GM19035 (cell line): Measurements from ENCODE around the gene SLC36A2.
"Not testable (repeated sequence)": the region's sequence is repeated elsewhere in the genome, so short reads cannot be mapped to it uniquely, and the experiment has no call there.

Experiments
- ATAC-seq: cut with Tn5 transposase; IDR thresholded peaks from one replicate; pipeline ENCODE4 v1.9.1; 2021; ENCODE audit not compliant: unreplicated experiment

Gene SLC36A2

DNA sequence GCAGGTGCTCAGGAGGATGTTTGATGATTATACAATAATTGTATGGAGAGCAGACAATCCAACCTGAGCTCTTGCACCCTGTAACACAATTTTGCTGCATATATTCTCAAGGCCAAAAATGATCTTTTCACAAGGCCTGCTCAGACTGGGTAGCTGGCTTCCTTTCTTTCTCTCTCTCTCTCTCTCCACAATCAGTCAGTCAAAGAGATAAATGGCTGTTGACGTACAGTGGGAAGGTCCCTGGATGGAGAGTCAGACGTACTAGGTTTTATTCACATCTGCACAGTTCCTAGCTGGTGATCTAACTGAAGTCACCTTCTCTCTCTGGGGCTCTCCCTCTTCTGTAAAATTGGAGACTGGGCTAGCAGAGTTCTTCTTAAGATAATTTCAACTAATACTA lies 19.8 kb downstream of the SLC36A2 start:
- no peak for ATAC-seq

DNA sequence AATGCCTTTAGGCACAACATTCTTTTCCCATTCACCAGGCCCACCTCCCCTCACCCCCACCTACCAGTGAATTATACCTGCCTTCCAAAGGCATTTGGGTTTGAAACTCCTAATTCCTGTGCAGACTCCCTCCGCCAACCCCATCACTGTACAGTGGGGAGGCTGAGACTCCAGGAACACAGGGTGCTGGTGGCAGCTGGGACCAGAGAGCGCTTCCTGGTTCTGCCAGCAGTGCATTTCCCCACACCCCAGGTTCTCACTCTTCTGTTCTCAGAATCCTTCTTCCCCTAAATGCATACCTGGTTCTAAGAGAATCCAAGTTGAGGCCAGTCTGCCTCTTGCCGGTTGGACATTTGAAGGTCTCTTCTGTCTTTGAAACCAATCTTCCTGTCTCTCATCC lies 21.1 kb downstream of the SLC36A2 start:
- ATAC-seq: no peak

DNA sequence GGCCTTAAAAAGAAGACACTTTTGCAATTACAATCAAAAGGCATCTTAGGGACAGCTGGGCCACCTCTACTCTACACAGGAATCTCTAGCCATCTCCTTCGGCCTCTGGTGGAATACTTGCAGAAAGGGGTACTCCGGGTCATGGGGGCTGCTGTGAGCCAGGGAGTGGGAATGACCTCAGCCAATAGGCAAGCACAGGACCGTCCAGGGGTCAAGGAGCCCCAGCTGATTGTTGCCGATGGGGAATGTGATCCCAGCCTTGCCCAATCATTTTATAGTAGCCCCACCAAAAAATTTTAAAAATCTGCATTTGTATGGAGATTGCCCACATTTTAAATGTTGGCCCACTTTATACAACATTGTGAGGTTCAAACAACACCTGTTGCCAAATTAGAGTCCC lies 26.9 kb downstream of the SLC36A2 start:
- no peak for ATAC-seq

DNA sequence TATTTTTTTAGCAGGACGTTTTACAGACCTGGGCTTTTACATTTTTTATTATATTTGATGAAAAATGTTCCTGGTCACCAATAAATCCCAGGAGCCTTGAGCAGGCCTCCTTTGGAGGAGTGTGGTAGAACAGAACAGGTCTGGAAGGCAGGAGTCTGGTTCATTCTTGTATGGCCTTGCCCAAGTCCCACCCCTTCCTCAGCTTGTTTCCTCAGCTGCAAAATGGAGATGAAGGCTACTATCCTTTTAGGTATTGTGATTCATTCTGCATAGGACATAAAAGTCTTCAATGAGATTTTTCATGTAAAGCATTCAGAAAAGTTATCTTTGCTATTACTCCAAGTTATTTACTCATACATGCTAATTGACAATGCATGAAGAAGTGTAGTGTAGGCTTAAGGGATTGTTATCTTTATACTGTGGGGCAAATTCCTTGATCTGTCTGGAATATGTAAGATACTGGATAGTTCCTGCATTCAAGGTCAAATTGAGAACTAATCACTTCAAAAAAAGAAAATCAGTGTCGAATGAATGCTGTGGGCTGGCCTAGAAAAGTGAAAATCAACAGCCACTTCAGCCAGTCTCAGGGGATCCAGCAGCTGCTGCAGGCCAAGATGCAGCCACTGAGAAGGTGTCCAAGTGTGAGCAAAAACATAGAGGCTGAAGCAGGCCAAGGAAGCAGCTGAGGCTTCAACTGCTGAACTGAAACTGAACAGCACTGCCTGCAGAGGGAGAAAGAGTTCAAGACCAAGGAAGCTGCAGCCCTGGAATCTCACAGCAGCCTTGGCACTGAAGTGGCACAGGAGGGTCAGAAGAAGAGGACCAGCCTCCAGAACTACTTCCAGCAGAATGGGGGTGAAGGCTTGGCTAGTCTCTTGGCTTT lies 28.3 kb downstream of the SLC36A2 start:
- ATAC-seq: no peak

DNA sequence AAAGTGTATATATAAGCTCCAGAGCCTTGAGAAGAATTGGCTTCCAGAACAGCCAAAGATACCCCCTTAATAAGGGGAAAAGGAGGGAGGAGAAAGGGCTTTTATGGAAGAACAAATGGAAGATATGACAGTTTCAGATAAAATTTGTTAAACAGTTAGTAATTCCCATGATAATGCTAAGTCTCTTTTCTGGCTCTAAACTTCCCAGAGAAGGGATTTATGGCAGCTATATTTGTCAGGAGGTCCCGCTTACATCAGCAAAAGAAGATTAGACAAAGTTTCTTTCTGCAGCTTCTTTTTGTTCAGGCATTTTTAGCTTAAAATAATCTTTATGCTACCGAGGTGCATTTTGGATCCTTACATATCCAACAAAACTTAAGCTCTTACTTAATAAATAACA lies 29.5 kb downstream of the SLC36A2 start:
- no peak for ATAC-seq

DNA sequence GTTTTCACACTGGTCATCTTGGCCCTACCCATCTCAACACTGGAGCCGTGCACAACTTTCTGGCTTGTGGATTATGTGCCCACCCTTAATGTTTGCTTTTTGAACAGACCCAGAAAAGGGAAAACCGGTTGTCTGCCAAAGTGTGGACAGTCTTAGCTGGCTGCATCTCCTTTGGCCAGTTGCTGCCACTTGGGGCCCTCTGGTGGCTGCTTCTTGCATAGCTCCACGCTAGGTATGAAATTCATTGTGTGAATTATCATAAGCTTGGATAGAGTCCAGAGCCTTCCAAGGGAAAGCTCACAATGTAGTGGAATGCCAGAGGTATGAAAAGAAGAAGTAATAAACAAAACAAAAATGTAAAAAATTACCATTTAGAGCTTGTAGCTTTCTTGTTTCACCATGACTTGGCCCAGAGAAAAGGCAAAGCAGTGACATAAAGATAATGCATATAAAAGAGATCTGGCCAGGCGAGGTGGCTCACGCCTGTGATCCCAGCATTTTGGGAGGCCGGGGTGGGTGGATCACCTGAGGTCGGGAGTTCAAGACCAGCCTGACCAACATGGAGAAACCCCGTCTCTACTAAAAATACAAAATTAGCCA lies 31.3 kb downstream of the SLC36A2 start:
- ATAC-seq: peak; percentile 77

DNA sequence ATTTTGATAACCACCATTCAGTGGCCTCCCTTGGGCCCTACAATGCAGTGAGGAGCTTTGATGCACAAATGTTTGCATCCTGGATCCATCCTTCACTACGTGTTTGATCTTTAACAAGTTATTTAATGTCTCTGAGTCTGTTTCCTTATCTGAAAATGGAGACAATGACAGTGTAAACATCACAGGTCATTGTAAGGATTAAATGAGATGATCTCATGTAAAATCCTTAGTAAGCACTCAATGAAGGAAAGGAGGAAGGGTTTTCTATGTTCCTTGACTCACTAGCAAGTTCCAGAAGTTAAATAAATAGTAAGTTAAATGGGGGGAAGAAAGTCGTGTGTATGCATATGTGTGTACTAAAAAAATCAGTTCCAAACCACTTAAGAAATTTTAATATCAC lies 34.0 kb downstream of the SLC36A2 start:
- no peak for ATAC-seq

DNA sequence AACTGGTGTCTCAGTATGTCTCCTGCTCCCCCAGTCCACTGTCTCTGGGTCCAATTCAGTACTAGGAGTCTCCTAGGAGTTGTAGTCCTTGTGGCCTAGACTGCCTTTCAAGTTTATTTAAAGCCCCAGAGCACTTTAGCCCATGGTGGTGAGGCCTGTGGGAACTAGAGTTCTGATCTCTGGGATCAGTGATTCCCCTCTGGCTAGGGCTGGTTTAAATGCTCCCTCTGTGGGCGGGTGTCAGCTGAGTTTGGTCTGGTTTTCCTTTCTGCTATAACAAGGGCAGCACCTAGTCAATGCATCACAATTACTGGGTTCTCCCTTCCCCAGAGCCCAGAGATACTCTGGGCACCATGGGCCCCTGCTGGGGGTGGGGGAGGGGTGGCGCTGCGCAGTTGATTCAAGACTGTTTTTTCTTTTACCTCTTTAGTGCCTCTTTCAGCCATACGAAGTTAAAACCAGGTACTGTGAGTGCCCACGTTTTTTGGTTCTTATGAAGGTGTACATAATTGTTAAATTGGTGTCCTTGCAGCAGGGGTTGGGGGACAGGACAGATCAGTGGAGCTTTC lies 34.5 kb downstream of the SLC36A2 start:
- no peak for ATAC-seq

DNA sequence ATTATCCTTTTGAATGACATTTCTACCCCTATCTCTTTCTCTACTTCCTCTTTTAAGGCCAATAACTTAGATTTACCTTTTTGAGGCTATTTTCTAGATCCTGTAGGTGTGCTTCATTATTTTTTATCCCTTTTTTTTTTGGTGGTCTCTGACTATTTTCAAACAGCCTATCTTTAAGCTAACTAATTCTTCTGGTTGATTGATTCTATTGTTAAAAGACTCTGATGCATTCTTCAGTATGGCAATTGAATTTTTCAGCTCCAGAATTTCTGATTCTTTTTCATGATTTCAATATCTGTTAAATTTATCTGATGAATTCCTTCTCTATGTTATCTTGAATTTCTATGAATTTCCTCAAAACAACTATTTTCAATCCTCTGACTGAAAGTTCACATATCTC lies 36.4 kb downstream of the SLC36A2 start:
- ATAC-seq: no peak

DNA sequence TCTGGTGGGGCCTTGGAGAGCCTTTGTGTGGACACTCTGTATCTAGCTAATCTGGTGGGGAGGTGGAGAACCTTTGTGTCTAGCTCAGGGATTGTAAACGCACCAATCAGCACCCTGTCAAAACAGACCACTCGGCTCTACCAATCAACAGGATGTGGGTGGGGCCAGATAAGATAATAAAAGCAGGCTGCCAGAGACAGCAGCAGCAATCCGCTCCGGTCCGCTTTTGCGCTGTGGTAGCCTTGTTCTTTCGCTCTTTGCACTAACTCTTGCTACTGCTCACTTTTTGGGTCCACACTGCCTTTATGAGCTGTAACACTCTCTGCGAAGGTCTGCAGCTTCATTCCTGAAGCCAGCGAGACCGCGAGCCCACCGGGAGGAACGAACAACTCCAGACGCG lies 37.5 kb downstream of the SLC36A2 start:
- ATAC-seq: not testable (repeated sequence)

DNA sequence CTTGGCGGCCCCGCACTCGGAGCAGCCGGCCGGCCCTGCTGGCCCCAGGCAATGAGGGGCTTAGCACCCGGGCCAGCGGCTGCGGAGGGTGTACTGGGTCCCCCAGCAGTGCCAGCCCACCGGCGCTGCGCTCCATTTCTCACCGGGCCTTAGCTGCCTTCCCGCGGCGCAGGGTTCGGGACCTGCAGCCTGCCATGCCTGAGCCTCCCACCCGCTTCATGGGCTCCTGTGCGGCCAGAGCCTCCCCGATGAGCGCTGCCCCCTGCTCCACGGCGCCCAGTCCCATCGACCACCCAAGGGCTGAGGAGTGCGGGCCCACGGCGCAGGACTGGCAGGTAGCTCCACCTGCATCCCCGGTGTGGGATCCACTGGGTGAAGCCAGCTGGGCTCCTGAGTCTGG lies 38.1 kb downstream of the SLC36A2 start:
- ATAC-seq: not testable (repeated sequence)

DNA sequence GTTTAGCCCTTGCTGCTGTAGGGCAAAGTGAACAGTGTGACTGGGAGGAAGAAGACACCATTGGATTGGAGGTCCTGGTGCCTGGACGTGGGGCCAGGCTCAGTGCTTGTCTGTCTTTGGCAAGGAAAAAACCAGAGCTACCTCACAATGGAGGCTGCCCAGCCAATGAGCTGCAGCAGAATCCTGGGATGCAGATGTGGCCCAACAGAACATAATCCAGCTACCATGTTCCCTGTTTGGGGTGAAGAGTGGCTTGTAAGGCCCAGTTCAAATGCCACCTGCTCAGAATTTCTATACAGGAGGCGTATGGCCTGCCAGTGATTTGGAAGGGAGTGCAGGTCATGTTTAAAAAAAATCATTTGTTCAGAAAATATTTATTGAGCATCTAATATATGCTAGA lies 43.7 kb downstream of the SLC36A2 start, which contains the start of gene SLC36A3:
TSS of gene SLC36A3 (minus strand) at position 101 of the 400 bp plus-strand sequence. CDS start 412 bp downstream, outside the sequence.
- ATAC-seq: no peak

DNA sequence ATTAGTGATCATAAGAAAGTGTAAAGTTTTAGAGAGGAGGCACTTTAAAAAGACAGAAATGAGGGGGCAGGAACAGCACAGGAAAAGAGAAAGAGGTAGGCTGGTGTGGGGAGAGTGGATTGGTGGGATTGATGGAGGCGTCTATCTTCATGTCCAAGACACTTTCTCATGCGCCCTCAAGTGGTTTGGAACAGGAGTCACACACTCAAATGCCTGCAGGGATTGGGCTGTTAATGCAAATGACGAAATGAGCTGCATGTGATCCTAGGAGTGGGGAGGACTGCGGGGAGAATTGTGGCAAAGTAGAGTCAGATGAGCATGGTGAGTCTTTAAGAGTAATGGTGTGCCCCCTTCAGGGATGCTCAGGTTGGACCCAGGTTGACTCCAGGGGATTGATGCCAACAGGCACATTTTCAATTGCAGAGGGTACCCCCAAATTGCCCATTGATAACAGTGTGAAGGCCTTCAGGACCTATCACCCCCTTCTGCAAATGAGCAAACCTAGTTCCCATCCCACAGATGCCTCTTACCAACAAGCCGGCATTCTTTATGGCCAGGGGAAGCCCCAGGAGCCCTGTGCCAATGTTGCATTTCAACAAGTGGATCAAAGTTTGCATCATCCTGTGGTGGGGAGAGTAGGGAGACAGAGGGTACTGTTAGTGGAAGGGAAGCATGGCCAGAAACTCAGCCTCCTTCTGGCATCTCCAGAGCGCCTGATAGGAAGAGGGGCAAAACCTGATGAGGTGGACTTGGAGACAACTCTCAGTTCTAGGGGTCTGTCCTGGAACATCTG lies 49.1 kb downstream of the SLC36A2 start:
- no peak for ATAC-seq

DNA sequence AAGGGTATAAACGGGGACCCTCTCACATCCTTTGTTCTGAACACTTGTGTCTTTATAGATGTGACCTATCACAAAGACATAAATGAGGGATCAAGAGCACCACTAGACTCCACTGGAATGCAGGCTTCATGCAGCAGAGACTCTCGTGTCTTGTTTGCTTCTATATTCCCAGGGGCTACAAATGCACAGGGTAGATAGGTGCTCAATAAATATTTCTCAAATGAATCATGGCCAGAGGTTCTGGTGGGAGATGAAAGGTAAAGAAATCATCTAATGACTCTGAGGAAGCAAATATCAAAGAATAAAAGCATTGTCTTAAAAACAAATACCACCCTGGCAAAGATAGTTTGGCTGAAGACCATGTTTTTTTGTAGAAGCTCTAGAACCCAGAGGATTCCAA lies 50.4 kb downstream of the SLC36A2 start:
- ATAC-seq: no peak

DNA sequence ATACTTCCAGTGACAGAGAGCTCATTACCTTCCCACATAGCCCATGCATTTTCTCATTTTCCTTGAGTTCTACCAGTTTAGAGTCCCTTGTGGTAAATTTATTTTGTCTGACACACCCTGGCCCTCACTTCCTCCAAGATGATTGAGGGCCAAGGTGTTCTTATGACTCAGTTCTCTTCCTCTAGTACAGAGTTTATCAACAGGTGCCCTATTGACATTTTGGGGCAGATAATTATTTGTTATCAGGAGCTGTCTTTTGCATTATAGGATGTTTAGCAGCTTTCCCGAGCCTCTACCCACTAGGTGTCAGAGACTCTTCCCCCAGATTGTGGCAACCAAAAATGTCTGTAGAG lies 50.9 kb downstream of the SLC36A2 start:
- ATAC-seq: no peak

DNA sequence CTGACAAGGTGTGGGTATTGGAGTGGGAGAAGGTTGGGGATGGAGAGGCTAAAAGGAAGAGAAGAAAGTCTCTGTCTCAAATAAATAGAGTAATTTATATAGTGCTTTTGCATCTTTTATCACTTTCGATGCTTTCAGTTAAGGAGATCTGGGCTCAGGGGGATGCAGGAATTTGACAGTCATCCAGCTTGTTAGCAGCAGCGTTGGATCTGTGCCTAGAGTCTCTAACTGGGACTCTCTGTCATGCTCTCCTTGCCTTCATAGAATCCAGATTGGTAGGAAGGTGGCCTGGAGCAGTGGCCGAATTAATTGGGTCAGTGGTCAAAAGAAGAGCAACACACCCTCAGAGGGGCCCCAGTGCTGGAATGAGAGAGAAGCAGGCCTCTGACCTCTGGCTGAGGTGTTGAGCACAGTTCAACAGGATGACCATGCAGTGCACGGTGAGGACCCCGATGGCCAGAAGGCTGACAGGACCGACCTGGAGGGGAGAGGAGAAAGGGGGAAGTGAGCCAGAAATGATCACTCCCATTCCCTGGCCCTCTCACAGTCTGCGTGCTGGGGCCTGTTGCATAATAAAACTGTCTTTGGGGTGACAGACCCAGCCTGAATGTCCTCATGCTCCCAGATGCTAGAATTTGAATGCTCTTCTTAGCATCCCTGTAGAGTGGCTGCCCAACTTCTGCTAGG lies 51.4 kb downstream of the SLC36A2 start:
- no peak for ATAC-seq

DNA sequence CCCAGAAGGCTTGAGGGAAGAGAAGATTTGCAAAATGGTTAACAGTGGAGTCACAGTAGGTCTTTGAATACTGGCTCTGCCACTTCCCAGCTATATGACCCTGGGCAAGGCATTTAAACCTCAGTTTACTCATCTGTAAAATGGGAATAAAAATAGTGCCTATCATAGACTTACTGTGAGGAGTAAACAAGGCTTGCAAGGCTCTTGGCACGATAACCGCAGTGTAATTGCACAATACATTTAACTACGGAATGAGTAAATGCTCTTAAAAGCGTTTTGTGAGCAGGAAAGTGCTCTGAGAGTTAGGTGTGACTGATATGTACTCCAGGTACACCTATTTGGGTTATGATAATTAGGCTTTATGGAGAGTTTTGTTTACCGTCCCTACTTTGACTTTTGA lies 52.2 kb downstream of the SLC36A2 start:
- no peak for ATAC-seq

DNA sequence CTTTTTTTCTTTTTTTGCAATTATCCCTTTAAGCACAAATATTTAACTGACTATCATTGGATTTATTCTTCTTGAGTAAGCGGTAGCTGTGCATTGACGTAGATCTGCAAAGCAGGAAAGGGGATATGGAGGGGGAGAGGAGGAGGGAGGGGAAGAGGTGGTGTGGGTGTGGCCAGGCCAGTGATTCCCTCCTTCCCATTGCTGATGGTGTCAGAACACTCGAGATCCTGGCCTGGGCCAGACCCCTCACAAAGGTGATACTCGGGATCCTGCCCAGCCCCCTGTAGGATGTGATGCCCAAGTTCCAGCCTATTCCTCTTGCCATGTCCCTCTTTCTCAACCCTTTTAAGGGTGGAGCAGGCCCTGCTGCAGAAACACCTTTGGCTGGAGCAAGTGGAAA lies 53.7 kb downstream of the SLC36A2 start:
- ATAC-seq: no peak

DNA sequence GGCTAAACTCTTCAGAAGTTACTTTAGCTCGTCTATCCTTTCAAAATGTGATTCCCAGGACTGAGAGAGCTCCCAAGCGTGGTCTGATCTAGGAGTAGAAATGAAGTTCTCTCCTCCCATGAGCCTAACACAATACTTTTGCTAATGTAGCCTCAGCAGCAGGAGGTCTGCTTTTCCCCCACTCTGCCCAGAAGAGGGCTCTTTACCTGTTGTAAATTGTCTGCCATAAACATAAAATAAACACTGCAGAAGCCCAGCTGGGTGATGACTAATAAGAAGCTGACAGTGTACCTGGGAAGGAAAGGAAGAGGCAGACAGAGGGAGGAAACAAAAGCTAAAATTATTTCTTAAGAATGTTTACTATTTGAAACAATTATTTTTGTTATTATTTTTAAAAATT lies 59.2 kb downstream of the SLC36A2 start:
- ATAC-seq: no peak

DNA sequence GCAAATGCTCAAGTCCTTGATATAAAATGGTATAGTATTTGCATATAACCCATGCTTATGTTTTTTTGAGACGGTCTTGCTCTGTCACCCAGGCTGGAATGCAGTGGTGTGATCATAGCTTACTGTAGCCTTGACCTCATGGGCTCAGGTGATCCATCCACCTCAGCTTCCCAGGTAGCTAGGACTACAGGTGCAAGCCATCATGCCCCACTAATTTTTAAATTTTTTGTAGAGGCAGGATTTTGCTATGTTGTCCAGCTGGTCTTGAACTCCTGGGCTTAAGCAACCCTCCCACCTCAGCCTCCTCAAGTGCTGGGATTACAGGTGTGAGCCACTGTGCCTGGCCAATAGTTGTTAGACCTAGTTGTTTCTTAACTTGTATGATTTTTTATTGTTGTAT lies 61.1 kb downstream of the SLC36A2 start:
- ATAC-seq: no peak

DNA sequence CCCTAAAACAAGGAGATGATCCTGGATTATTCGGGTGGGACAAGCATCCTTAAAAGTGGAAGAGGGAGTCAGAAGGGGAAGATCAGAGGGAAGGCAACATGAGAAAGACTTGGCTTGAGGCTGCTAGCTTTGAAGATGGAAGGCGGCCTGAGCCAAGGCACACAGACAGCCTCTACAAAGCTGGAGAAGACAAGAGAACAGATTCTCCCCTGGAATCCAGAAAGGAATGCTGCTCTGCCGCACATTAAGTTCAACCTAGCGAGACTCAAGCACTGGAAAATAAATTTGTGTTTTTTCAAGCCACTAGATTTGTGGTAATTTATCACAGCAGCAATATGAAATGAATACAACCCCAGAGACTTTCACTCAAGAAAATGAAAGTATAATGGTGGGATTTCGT lies 61.7 kb downstream of the SLC36A2 start:
- ATAC-seq: no peak
